CD4-positive, alpha-beta T cell treated with Interleukin-12 subunit alpha and Interleukin-12 subunit beta, for 1 hour (primary cell): ENCODE data around the gene PTGES3.

Experiments used
- DNase-seq: peaks from one replicate; pipeline ENCODE4 v3.0.0-alpha.2; 2020

PTGES3 gene

DNA sequence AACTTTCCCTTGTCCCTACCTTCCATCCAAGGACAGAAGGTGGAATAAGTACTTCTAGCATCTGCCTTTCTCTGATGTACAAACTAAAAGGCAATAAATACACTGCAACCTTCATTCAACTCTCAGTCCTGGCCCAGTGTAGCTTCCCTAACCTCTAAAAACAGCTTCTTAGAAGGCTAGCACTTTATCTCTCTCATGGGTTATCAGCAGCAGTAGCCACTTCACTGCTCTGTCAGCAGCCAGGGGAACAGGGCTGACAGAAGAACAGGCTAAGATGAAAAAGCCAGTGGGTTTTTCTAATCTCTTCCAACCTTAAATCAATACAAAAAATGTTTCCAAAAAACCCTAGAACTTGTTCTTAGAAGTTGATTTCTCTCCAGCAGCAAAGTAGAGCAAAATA, 71.2 kb downstream of the PTGES3 start:
- DNase-seq, result no peak

DNA sequence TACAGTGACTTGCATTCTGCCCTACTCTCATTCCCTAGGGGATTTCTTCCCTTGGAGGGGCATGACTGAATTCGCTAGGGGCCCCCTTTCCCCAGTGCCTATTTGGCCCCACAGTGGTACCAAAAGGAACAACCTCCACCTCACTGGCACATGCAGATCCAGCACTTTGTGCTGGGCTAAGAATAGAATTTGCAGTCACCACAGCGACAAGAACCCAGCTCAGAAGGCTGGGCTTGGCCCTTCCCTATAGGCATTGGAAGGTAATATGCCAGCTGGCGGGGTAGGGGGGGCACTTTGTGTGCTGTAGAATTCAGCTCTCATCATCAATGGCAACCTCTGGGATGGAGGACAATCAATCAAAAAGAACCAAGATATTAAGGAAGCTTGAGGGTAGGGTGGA, 71.8 kb downstream of the PTGES3 start:
- no peak for DNase-seq

DNA sequence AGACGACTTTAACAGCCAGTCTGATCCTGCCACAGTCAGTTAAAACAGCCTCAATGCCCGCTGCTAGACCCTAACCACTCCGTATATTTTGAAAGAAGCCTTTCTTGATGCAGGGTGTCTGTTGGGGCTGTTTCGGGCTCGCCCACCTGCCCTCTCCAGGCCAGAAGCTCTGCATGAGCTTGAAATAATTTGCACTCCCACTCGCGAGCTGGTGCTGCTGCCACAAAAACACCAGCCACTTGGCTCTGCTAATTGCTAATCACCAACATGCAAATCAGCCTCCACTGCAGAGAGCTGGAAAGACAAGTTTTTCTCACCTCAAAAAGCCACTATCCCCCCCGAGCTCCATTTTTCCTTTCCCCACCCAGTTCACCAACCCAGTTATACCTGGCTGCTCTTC, 73.5 kb downstream of the PTGES3 start:
- DNase-seq, result no peak
